GM18511 (cell line): ENCODE results near the gene MPZL3.

Experiments used
- ATAC-seq: cut with Tn5 transposase; IDR thresholded peaks from one replicate; pipeline ENCODE4 v1.9.1; 2021; ENCODE audit warnings: mild to moderate bottlenecking, moderate library complexity; ENCODE audit not compliant: unreplicated experiment

Gene MPZL3, protein sequence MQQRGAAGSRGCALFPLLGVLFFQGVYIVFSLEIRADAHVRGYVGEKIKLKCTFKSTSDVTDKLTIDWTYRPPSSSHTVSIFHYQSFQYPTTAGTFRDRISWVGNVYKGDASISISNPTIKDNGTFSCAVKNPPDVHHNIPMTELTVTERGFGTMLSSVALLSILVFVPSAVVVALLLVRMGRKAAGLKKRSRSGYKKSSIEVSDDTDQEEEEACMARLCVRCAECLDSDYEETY

DNA sequence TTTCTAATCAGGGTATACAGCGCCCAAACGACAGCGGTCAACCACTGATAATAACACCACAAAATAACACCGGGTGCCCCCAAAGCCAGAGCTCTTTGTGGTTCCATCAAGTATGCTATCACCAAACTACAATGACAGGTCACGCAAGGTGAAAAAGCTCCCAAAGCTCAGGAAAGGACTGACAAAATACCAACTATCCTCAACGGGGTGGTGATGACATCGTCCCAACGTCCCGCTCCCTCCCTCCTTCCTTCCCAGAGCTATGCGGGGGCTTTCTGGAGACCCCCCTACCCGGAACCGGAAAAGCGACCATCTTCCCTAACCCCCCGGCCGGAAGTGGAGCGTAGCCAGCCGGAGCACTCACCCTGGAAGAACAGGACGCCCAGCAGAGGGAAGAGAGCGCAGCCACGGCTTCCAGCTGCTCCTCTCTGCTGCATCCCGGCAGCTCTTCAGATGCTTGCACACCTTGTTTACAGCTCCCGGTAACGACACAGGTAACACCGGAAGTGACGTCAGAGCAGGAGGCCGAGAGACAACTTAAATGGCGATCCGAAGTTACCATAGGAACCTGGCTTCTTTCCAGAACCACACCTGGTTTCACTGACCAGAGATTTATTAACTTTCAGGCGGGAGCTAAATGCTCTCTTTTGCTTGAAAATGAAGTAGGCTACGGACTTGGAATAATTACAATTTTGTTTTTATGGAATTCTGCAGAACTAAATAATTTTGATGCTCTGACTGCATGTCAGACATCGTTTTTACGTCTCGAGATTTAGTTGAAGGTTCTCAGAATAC, at the start of gene MPZL3:
MPZL3 (minus strand) TSS at position 508 of the 795 bp plus-strand sequence; CDS start at position 437, 71 bp downstream.
- peak; percentile 87 for ATAC-seq

DNA sequence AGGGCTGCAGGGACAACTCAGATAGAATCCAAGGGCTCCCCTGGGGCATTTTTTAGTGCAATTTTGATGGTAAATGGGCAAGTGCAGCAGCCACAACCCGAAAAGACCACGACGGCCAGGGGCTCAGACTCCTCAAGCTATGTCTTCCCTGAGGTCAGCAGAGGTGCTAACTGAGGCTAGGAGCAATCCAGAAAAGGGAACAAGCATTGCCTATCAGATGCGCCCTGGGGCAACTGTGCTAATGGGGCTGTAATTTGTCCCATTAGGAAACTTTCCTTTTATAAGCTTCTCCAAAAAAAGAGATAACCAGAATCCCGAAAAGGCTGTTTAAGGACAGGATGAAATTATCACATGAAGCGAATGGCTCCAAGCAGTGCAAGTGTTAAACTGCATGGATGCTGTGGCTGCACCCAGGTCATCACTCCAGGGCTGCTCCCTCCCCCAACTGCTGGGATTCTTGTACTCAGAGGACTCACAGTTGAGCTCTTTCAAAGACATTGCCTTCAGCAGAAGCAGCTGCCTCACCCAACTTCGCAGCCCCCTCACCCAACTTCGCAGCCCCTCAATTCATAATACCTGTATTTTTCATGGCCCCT, 49.5 kb upstream of the MPZL3 start:
- no peak for ATAC-seq

DNA sequence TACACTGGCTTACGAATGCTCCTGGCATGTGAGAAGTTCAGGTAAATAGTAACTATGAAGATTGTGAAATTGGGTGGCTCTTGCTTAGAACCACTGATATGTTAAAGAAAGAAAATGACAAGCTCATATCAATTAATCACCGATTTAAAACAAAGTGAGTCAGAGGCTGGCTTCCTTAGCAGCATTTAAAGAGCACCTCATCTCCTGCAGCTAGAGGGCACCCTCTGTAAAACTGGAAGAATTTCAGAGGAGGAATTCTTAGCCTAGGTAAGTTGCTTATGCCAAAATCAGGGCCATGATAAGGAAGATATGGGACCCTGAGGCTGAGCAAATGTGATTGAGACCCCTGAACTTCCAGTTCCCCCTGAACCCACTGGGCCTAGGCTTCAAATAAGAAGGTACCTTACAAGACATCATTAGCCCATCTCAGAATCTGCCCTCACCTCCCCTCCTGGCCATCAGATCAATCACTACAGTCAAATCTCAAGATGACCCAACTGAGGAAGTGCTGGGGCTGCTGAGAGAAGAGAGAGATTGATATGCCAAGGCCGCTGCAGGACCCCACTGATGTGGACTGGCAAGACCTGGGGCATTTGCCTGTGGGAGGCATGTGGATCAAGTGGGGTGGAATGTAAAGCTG, 43.8 kb upstream of the MPZL3 start:
- no peak for ATAC-seq

DNA sequence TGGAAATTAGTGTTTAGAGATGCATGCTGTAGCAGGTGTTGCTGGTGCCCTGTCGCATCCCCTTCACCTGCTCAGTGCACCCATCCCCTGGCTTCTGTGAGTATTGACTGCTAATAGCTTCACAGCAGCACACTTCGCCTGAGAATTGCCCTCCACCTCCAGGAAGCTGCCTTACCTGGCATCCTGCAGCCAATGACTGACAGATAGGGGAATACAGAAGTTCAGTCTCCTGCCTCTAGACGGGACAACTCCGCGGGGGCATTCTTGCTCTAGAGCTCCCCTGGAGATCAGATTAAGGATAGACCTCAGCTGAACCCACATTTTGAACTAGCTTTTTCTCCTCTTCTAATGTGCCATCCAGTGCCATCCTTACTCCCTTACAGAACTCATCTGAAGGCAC, 43.0 kb upstream of the MPZL3 start:
- ATAC-seq = no peak

DNA sequence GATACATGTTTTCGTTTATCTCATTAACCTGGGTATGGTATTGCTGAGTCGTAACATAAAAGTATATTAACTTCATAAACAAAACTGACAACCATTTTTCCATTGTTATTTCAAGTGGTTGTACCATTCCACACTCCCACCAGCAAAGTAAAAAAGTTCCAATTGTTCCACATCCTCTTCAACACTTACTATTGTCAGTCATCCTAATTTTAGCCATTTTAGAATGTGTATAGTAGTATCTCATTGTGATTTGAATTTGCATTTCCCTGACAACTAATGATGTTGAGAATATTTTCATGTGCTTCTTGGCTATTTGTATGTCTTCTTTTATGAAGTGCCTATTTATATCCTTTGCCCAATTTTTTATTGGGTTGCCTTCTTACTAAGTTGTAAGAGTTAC, 41.9 kb upstream of the MPZL3 start:
- no peak for ATAC-seq

DNA sequence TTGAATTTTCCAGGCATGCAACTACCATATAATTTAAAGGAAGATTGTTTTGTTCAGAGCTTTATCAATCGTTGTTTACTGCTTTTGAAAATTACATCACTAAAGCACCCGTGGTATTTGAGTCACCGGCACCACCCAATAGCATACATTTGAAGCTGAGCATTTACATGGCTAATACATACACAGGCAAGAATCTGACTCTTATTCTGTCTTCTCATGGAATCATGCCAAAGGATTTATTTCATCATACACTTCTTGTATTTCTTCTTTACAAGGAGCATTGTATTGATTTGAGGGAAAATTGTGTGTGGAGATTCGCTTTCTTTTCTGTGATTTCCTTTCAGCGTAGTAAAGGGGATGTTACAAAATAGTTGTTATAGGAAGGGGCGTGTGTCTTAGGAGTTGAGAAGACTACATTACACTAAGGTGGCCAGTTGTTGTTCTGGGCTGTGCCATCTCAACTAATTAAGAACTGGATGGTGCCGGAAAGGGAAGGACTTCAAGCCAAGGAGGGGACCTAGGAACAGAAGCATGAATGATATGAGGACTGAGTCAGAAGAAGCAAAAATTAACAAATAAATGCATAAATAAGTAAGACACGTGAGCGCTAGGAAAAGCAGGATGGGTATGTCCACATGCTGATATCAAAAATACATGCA, 39.4 kb upstream of the MPZL3 start:
- ATAC-seq = no peak

DNA sequence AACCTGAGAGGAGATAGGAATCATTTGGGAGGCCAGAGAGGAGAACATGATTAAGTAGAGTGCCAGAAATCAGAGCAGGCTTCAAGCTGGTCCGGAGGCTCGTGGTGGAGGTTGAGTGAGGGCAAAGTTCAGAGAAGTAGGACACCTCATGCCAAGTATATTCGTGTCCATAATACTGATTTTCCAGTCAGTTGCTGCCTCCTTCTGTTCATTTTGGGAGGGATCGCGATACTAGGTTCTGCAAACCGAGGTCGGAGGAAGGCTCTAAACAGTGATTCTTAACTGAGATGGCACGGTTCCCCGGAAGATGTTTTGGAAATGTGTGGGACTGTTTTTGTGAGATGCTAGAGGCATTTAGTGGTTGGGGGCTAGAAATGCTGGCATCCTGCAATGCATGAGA, 38.8 kb upstream of the MPZL3 start:
- no peak for ATAC-seq

DNA sequence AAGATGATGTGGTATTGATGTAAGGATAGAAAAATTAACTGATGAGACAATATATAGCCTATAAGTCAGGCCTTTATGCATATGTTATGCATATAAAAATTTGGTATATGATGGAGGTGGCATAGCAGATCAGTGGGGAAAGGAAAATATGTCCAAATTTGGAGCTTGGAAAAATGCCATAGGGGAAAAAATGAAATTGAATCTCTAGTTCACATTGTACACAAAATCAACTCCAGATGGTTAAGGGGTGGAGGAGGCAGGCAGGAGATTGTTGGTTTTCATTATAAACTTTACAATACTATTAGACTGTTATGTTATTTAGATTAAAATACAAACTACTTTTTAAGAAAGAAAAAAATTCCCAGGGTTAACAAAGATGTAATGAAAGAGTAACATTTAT, 37.2 kb upstream of the MPZL3 start:
- ATAC-seq = no peak

DNA sequence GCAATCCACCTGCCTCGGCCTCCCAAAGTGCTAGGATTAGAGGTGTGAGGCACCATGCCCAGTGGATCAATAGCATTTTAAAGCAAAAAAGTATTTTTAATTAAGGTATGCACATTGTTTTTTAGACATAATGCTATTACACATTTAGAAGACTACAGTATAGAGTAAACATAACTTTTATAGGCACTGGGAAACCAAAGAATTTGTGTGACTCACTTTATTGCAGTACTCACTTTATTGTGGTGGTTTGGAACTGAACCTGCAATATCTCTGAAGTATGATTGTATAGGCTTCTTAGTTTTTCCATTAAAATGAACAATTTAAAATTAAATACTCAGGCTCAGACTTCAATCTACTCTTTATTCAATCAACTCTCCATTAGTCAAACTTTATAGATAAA, 34.8 kb upstream of the MPZL3 start:
- no peak for ATAC-seq

DNA sequence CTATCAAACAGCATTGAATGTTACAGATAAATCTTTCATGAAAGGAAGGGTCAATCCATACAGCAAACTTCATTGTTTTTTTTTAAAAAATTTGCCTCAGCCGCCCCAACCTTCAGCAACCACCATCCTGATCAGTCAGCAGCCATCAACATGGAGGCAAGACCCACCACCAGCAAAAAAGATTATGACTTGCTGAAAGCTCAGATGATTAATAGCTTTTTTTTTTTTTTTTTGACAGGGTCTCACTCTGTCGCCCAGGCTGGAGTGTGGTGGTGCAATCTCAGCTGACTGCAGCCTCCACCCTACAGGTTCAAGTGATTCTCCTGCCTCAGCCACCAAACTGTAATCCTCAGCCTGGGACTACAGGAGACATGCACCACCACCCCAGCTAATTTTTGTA, 34.4 kb upstream of the MPZL3 start:
- ATAC-seq = no peak

DNA sequence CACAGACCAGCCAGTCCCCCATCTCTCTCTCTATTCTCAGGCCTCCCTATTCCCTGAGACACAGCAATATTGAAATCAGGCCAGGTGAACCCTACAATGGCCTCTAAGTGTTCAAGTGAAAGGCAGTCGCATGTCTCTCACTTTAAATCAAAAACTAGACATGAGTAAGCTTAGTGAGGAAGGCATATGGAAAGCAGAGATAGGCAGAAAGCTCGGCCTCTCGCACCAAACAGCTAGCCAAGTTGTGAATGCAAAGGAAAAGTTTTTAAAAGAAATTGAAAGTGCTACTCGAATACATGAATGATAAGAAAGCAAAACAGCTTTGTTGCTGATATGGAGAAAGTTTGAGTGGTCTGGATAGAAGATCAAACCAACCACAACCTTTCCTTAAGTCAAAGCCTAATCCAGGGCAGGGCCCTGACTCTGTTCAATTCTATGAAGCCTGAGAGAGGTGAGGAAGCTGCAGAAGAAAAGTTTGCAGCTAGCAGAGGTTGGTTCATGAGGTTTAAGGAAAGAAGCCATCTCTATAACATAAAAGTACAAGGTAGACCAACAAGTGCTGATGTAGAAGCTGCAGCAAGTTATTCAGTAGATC, 31.7 kb upstream of the MPZL3 start:
- no peak for ATAC-seq

DNA sequence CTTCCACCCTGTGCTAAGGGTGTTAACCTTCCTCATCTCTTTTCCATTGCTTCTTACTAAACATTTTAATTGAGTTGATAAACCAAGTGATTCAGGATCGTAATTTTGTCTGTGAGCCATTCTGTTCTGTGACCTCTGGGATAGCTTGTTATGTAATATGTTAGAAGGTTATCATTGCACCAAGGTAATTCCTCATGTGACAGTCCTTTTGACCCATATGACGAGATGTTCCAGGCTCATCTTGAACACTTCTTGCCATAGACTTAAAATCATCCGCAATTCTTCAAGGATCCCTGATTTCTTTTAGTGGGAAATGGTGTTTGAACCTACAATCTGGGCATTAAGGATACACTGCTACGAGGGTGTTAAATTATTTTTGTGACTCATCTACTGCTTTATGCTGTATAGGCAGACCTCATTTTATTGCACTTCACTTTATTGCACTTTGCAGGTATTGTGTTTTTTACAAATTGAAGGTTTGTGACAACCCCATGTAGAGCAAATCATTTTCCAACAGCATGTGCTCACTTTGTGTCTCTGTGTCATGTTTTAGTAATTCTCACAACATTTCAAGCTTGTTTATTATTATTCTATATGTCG, 31.0 kb upstream of the MPZL3 start:
- ATAC-seq = no peak

DNA sequence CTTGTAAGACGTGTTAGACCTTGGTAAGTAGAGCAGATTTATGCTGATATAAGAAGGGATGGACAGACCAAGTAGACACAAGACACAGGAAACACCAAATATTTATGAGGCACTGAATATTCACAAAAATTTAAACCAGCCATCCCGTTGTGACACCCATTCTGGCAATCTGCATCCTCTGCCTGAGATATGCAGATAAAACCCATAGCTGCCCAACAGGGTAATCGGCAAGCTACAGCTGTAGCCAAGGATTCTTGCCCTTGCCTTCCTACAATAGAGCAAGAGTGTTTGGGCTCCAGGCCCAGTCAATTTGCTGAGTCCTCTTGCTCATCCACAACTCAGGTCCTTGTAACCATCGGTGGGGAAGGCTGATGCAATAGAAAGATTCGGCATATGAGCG, 30.4 kb upstream of the MPZL3 start:
- ATAC-seq = no peak

DNA sequence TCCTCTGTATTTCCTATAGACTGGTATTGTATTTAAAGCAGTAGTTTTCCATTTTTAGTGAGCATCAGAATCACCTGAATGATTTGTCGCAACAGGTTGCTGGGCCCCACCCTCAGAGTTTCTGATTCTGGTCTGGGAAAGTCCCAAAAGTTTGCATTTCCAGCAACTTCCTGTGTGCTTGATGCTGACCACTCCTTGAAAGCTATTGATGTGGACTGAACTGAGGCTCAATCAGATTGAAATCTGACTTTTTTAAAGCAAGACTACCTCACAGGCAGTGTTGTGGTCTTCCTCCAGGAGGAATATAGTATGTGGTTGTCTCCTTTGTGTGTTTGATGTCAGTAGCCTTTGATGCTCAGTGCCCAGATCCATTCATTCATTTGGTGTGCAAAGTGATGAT, 29.1 kb upstream of the MPZL3 start:
- ATAC-seq = no peak

DNA sequence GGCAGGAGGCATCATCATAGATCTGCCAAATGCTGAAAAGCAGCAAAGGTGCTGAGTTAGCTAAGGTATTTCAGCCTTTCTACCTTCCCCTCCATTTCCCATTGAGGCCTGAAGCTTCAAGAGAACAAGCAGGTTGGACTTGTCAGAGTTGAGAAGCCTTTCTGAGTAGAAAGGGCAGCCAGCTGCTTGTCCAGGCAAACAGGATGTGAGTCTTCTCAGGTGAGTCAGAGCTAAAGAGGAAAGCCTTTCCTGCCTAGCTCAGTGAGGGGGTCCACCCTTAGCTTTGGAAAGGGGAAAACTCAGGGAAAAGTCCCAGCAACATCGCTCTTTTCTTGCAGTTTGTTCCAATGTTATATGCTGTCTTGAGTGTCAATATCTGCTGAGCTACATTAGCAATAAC, 25.1 kb upstream of the MPZL3 start:
- ATAC-seq = no peak

DNA sequence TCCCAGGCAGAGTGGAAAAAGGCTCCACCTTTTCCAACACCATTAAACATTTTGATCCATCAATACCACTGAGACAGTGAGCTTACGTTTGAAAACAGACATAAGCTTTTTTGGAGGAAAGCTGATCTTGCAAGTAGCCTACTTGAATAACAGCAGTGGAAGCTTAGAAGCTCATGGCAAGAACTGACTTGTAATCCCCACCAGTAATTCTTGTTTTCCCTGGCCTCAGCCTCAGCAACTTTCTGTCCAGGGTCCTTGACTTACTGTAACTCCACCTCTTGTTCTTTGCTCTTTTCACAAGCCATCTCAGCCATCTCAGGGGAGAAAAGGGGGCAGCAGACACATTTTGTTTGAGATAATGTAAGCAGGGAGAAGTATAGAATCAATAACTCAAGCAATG, 24.3 kb upstream of the MPZL3 start:
- ATAC-seq = no peak

DNA sequence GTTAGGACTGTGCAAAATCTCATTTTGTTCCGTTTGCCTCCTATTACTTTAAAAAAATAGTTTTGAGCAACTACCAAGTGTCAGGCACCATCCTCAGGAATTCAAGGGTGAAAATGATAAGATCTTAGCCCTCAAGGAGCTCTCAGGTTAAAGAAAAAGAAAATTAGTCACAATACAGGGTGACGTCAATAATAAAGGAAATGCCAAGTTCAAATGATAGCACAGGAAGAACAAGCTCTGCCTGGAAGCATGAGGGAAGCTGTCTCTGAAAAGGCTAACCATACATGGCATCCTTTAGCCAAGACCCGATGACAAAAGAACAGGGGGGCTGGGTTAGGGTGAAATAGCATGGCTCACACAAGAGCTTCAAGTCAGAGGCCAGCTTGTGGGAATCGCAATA, 23.0 kb upstream of the MPZL3 start:
- no peak for ATAC-seq

DNA sequence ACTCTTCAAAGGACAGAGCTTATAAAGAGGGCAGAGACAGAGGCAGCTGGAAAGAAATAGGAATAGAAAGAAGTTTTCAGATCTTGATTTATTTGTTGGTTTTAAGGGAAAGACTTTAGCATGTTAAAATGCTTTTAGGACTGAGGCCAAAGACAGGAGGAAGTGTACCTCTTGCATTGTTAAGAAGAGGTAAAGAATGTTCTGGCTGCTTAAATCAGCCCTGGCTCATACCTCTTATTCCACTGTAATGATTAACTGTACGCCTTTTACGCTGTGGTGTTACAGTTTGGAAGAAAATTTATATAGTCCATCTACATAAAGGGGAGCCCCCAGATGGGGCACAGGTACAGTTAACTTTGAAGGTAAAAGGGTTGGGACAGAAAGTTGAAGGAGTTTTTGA, 22.0 kb upstream of the MPZL3 start:
- no peak for ATAC-seq

DNA sequence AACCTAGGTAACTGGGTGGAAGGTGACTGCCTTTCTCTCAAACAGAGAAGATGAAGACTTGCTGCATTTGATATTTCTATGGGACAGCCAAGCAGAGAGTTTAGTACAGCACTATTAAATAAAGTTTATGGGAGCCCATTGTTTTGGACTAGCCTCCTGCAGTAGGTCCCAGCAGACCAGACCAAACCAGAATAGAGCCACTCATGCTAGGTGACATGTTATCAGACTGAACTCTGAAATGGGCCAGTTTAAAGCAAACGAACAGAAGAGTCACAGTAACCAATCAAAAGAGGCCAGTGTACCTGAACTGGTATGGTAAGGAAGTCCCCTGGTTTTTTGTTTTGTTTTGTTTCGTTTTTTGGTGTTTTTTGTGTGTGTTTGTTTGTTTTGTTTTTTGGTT, 19.8 kb upstream of the MPZL3 start:
- no peak for ATAC-seq

DNA sequence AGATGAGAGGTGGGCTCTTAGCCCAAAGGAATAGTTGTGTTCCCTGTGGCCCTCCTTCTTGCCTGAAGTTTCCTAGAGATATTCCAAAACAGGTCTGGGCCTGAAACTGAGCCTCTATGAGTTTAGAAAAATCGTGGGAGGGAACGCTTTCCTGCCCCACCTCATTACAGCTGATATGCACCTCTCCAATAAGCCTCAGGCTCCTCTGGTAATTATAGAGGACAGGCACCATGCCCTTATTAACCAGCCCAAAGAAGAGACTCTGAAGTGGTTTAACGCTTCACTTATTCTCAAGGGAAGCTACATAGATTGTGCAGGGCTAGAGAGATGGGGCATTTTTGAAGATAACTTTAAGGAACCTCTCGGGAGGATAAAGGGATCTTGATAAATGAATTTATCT, 15.3 kb upstream of the MPZL3 start:
- no peak for ATAC-seq

DNA sequence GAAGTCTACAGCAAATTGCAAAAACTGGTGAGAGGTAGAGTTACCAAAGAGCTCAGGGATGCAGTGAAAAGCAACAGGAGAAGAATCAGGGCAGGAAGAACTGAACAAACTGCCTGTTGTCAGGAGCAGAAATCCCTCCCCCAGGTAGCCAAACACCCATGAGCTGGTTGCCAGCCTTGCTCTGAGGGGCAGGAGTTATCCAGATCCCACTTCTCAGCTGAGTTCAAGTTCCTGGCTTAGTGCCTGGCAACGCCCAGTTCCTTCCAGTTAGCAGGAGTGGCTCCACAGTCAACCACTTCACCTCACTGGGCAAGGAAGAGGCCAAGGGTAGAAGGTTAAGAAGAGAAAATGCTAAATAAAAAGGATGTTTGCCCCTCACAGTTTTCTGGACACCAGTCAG, 13.8 kb upstream of the MPZL3 start:
- ATAC-seq = no peak
